Measurements from ENCODE around the gene SLC38A6.
A peak's percentile ranks its signal among the peaks of the same experiment; 100 is the strongest.

SLC38A6 gene

DNA sequence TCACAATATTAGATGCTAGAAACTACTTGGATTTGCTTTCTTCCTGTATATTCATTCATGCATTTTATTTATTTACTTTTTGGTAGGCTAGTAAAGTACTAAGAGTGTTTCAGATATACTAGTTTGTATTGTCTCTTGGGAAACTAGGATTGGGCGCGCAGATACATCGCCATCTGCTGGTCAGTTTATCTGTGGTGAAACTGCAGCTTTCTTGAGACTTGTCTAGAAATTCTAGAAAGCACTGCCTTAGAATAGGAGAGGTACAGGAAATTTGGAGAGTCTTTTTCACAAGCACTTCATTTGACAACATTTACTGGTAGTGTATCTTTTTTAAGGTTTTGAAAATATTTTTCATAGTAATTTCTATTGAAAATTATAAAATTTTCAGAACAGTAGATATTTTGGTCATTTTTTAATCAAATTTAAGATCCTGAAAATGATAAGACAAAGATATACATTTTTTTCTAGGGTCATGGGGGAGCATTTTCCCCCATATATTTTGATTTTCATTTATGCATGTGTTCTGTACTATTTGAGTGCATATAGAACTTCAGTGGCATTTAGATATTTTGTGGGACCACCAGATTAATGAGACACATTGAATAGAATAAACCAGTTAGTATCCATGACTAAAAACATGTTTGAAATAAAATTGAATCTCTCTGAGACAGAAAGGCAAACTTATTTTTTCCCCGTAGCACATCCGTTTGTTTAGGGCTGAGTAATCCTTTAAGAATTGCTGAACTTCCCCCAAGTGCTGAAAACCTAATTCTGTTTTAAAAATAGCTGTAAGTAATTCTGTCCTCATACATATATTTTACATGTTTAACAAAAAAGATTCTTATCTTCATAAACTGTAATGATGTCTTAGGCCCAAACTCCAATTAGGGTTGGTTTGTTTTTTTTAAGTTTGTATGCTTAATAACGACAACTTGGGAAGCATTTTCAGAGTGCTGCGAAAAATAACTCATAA lies 44.5 kb downstream of the SLC38A6 start:
- TF ChIP-seq, protein P1, sequence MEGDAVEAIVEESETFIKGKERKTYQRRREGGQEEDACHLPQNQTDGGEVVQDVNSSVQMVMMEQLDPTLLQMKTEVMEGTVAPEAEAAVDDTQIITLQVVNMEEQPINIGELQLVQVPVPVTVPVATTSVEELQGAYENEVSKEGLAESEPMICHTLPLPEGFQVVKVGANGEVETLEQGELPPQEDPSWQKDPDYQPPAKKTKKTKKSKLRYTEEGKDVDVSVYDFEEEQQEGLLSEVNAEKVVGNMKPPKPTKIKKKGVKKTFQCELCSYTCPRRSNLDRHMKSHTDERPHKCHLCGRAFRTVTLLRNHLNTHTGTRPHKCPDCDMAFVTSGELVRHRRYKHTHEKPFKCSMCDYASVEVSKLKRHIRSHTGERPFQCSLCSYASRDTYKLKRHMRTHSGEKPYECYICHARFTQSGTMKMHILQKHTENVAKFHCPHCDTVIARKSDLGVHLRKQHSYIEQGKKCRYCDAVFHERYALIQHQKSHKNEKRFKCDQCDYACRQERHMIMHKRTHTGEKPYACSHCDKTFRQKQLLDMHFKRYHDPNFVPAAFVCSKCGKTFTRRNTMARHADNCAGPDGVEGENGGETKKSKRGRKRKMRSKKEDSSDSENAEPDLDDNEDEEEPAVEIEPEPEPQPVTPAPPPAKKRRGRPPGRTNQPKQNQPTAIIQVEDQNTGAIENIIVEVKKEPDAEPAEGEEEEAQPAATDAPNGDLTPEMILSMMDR (IDR thresholded peaks at IDR 0.05; ENCODE audit: control insufficient read depth, insufficient read depth, low read depth, low read length, missing control alignments): peak; percentile 86
- DNase-seq (ENCODE audit: low read depth): peak; percentile 56
- no peak overlapping the region for H3K4me3 ChIP-seq (ENCODE audit: control insufficient read depth, low read depth, low read length)

DNA sequence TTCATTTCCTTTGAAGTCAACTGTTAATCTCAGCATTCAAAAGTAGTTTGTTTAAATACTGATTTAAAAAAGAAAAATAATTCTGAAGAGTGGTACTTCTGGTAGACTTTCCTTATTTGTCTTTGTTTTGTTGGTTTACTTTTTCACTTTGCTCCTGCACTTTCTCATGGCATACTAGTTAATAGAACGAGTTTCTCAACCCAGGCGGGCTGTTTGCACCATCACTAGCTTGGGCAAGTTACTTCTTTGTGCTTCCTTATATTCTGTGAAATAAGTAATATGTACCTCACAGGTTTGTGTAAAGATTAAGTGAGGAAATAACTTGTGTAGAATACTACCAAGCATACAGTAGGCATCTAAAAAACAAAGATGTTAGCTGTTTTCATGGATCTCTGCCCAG lies 45.5 kb downstream of the SLC38A6 start:
- no peak overlapping the region for H3K4me3 ChIP-seq (ENCODE audit: control insufficient read depth, low read depth, low read length)
- no peak for DNase-seq (ENCODE audit: low read depth)
- TF ChIP-seq, protein P1 (IDR thresholded peaks at IDR 0.05; ENCODE audit: control insufficient read depth, insufficient read depth, low read depth, low read length, missing control alignments): no peak

DNA sequence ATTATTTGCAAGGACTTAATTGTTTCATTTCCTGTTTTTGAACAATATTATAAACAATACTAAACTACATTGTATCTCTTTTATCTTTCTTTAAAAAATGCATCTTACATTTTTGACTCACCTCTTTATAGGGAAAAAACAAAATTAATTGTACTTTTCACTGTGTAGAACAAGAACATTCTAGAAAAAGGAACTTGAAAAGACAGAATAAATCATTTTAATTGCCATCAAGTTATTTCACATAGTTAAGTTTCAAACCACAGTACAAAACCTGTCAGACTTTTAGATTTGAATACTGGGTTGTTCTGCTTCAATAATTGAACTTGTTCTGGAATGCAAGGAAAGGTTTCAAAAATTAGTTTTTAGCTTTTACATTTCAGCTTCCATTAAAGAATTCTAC lies 50.0 kb downstream of the SLC38A6 start:
- H3K4me3 ChIP-seq (ENCODE audit: control insufficient read depth, low read depth, low read length): no peak overlapping the region
- DNase-seq (ENCODE audit: low read depth): no peak
- TF ChIP-seq, protein P1 (IDR thresholded peaks at IDR 0.05; ENCODE audit: control insufficient read depth, insufficient read depth, low read depth, low read length, missing control alignments): no peak

DNA sequence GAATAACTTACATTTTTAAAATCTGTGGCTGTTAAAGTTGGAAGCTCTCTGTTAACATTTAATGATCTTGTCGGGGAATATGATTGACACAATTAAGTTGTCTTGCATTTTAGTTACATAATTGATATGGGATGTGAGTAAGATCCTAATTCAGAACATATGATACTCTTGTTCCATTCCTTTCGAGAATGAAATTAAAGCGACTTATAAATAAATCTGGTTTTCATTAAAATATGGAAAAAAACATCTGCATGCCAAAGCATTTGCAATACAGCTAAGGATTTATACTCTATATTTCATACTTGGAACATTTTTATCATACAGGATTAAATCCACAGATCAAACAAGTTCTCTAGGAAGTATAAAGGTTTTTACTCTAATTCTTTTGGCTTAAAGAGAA lies 52.0 kb downstream of the SLC38A6 start:
- peak; percentile 37 for DNase-seq (ENCODE audit: low read depth)
- no peak overlapping the region for H3K4me3 ChIP-seq (ENCODE audit: control insufficient read depth, low read depth, low read length)
- TF ChIP-seq, protein P1 (IDR thresholded peaks at IDR 0.05; ENCODE audit: control insufficient read depth, insufficient read depth, low read depth, low read length, missing control alignments): no peak

DNA sequence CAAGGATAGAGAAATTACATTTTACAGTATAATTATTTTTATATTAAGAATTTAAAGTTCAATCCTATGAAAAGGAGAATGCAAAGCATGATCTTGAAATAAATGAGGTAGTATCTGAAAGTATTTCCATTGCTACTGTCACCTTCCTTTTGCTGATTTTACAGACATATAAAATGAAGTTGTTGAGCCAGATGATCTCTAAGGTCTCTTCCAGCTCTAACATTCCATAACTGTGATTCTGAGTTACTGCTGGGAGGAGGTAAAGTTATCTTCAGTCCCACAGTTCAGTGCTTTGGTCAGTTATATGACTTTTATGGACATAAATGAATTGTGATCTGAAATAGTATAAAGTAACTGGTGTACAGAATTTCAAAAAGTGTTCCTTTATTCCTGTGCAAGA lies 52.8 kb downstream of the SLC38A6 start:
- TF ChIP-seq, protein P1 (IDR thresholded peaks at IDR 0.05; ENCODE audit: control insufficient read depth, insufficient read depth, low read depth, low read length, missing control alignments): no peak
- DNase-seq (ENCODE audit: low read depth): peak; percentile 40
- no peak overlapping the region for H3K4me3 ChIP-seq (ENCODE audit: control insufficient read depth, low read depth, low read length)

DNA sequence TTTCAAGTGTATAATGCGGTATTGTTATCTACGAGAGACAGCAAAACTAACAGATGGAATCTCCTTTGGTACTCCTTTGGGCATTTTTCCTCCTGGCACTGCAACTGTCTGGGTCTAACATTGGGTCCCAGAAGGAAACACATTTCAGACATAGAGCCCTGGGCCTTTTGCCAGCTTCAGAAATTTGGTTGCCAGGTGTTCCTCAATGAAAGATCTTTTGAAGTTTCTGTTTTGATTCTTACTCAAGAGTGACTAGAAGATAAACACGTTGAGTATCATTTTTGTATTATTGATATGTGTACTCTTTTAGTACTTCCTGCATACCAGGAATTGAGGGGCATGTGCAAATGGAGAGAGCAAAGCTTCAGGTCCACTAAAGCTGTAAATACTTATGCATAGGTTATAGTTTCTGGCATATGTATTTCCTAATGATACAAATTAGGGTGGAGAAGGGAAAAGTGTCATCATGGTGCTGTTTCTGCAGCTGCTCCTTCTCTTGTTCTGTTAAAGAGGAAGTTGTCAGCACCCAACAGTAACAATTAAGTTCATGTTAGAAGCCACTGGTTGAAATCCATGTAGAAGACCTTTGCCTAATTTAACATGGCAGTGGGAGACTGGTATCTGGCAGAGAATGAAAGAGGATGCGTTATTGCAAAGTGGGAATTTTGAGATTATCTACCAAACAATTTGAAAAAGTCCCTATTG lies 53.5 kb downstream of the SLC38A6 start:
- TF ChIP-seq, protein P1 (IDR thresholded peaks at IDR 0.05; ENCODE audit: control insufficient read depth, insufficient read depth, low read depth, low read length, missing control alignments): no peak
- DNase-seq (ENCODE audit: low read depth): no peak
- H3K4me3 ChIP-seq (ENCODE audit: control insufficient read depth, low read depth, low read length): no peak overlapping the region
